Panc1 (cell line): ENCODE data around the gene CRISP2. TPM values are rescaled to one million over a fixed set of nuclear protein-coding genes. Genes with fewer than 3 reads are reported as not detected.

Source experiments
- ATAC-seq: fragments of 200-7000 bp; cut with Tn5 transposase; 2 replicates; pipeline ENCODE4 v1.9.1; 2020; ENCODE audit warnings: mild to moderate bottlenecking, moderate library complexity
- BruUV-seq: library from RNA; stranded (reverse); fragments of 400-500 nt; replicated peaks from 2 replicates; lab custom pipeline; 2021; lab: Mats Ljungman, UMichigan
- CTCF ChIA-PET: fragments of 300-600 bp; sonication (Branson Sonifier 250); formaldehyde crosslinking; loops from one replicate; lab custom pipeline; 2022; ENCODE audit warnings: antibody characterized with exemption; lab: Charles Lee
- POLR2A ChIA-PET: fragments of 300-600 bp; sonication (Branson Sonifier 250); formaldehyde crosslinking; loops from one replicate; lab custom pipeline; 2022; ENCODE audit warnings: antibody characterized with exemption; lab: Charles Lee
- DNase-seq: peaks from one replicate; pipeline ENCODE4 v3.0.0-alpha.2; 2010; ENCODE audit warnings: low read depth, low spot score
- H3K27ac ChIP-seq: 2 replicates; pipeline ENCODE4 v1.5.1; 2011; ENCODE audit warnings: mild to moderate bottlenecking, low read length, inconsistent platforms
- H3K27me3 ChIP-seq: fragments of 200-500 bp; sonication (Bioruptor generic); 2 replicates; pipeline ENCODE4 v1.6.0; 2014; ENCODE audit warnings: low read length, inconsistent platforms; ENCODE audit not compliant: control insufficient read depth, insufficient read depth
- H3K36me3 ChIP-seq: fragments of 200-500 bp; sonication (Bioruptor generic); 2 replicates; pipeline ENCODE4 v1.5.1; 2014; ENCODE audit warnings: inconsistent platforms, mild to moderate bottlenecking, low read length, moderate library complexity; ENCODE audit not compliant: control insufficient read depth, insufficient read depth
- H3K4me1 ChIP-seq: 2 replicates; pipeline ENCODE4 v1.5.1; 2011; ENCODE audit warnings: inconsistent platforms, mild to moderate bottlenecking, low read length, moderate library complexity; ENCODE audit not compliant: control insufficient read depth, insufficient read depth
- H3K4me3 ChIP-seq, 2 experiments: 2 replicates each; pipeline ENCODE4 v1.5.1; 2011 to 2012; ENCODE audit warnings: low read depth in 2 of 2, low read length in 2 of 2, mild to moderate bottlenecking in 2 of 2, inconsistent platforms in 1 of 2, moderate library complexity in 1 of 2
- H3K9me3 ChIP-seq: fragments of 200-500 bp; sonication (Bioruptor generic); 2 replicates; pipeline ENCODE4 v1.5.1; 2014; ENCODE audit warnings: low read depth, mild to moderate bottlenecking, inconsistent platforms, low read length, moderate library complexity; ENCODE audit not compliant: control insufficient read depth, insufficient read depth
- CTCF ChIP-seq: fragments of 450-650 bp; IDR thresholded peaks from 2 replicates; pipeline ENCODE4 v1.5.1; 2017; ENCODE audit warnings: mild to moderate bottlenecking
- POLR2AphosphoS5 ChIP-seq: IDR thresholded peaks from 2 replicates; pipeline ENCODE4 v1.6.1; 2012; ENCODE audit warnings: mild to moderate bottlenecking, low read depth, low read length, moderate library complexity
- SIN3A ChIP-seq: IDR thresholded peaks from 2 replicates; pipeline ENCODE4 v1.6.1; 2012; ENCODE audit warnings: low read depth, mild to moderate bottlenecking, low read length, moderate library complexity, borderline replicate concordance; ENCODE audit not compliant: insufficient read depth
- TCF7L2 ChIP-seq: IDR thresholded peaks from 2 replicates; pipeline ENCODE4 v1.6.1; 2011; ENCODE audit warnings: mild to moderate bottlenecking, low read depth, low read length, inconsistent platforms
- in situ Hi-C: cut with HindIII; loops from 2 replicates; pipeline ENCODE4 v1.10.0; 2016; ENCODE audit warnings: low sequenced_read_pairs, low pct_unique_long_range_greater_than_20kb
- intact Hi-C: fragments of 100-400 bp; cut with micrococcal nuclease; formaldehyde crosslinking; loops from one replicate; pipeline ENCODE4 v1.10.0; 2022; ENCODE audit not compliant: unreplicated experiment
- total RNA-seq: library from RNA; stranded (reverse); gene quantifications from one replicate; pipeline ENCODE4 v1.2.1, GENCODE V29; 2021; ENCODE audit not compliant: unreplicated experiment
- TF ChIP-seq, protein P1 (sequence below), 2 experiments: IDR thresholded peaks; 2 replicates each; pipeline ENCODE4 v1.6.1; 2011 to 2012; ENCODE audit warnings: low read depth in 2 of 2, control low read depth in 1 of 2, low read length in 1 of 2, mild to moderate bottlenecking in 1 of 2, moderate library complexity in 1 of 2; ENCODE audit not compliant: insufficient read depth in 1 of 2

Gene CRISP2
- total RNA-seq, 1 experiment from 2014 or later, result not detected

DNA sequence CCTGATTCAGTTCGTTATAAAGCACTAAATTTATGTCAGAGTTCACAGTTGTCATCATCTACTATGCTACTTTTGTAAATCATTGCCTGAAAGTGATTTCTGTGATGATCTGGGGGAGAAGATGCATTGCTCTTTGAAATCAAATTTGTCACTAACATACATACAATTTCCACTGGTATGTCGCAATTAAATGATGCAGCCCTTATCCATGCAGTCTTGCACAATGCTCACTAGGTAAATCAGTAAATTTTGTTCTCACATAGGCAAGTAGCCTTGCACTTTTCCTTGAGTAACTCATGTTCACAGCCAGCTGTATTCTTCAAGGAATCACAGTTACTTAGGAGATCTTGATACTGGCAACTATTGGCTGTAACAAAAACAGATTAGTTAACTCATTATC is 20.8 kb downstream of the CRISP2 start:
- ChIA-PET POLR2A (no interaction called here), CTCF (no interaction called here)
- no TSS peak for BruUV-seq
- no peak for DNase-seq
- intact Hi-C loops, result no loop called here
- in situ Hi-C loops, result no loop called here
- H3K36me3 ChIP-seq, result no peaks in the 10 kb centered on the region
- H3K4me3 ChIP-seq, result no peak overlapping the region
- no peaks in the 10 kb centered on the region for H3K4me1 ChIP-seq
- H3K9me3 ChIP-seq, result no peaks in the 10 kb centered on the region; the same call in 1 of the 2 replicates
- no peak for ATAC-seq
- H3K27me3 ChIP-seq, result no peaks in the 10 kb centered on the region
- H3K27ac ChIP-seq, result no peak overlapping the region
- TF ChIP-seq, protein P1, sequence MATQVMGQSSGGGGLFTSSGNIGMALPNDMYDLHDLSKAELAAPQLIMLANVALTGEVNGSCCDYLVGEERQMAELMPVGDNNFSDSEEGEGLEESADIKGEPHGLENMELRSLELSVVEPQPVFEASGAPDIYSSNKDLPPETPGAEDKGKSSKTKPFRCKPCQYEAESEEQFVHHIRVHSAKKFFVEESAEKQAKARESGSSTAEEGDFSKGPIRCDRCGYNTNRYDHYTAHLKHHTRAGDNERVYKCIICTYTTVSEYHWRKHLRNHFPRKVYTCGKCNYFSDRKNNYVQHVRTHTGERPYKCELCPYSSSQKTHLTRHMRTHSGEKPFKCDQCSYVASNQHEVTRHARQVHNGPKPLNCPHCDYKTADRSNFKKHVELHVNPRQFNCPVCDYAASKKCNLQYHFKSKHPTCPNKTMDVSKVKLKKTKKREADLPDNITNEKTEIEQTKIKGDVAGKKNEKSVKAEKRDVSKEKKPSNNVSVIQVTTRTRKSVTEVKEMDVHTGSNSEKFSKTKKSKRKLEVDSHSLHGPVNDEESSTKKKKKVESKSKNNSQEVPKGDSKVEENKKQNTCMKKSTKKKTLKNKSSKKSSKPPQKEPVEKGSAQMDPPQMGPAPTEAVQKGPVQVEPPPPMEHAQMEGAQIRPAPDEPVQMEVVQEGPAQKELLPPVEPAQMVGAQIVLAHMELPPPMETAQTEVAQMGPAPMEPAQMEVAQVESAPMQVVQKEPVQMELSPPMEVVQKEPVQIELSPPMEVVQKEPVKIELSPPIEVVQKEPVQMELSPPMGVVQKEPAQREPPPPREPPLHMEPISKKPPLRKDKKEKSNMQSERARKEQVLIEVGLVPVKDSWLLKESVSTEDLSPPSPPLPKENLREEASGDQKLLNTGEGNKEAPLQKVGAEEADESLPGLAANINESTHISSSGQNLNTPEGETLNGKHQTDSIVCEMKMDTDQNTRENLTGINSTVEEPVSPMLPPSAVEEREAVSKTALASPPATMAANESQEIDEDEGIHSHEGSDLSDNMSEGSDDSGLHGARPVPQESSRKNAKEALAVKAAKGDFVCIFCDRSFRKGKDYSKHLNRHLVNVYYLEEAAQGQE (IDR thresholded peaks at IDR 0.05; ENCODE audit: insufficient read depth in 1 of 2, low read depth in 2 of 2, low read length in 1 of 2), result no peak
- TF ChIP-seq CTCF (no peak), TCF7L2 (no peak), SIN3A (no peak), POLR2AphosphoS5 (no peak)

GRCh38 chr6:49676671-49677281 is 36.6 kb downstream of the CRISP2 start:
- CTCF ChIA-PET, result no interaction called here
- Histone ChIP-seq H3K4me1 (no peaks in the 10 kb centered on the region), H3K9me3 (no peaks in the 10 kb centered on the region), H3K27ac (no peak overlapping the region), H3K4me3 (no peak overlapping the region), H3K36me3 (no peaks in the 10 kb centered on the region), H3K27me3 (no peaks in the 10 kb centered on the region)
- BruUV-seq, result no TSS peak
- DNase-seq (no peak), ATAC-seq (no peak)
- POLR2A ChIA-PET, result no interaction called here
- in situ Hi-C loops, result no loop called here
- intact Hi-C loops, result no loop called here
- TF ChIP-seq POLR2AphosphoS5 (no peak), SIN3A (no peak), TCF7L2 (no peak), CTCF (no peak)
- TF ChIP-seq, protein P1 (IDR thresholded peaks at IDR 0.05; ENCODE audit: insufficient read depth in 1 of 2, low read depth in 2 of 2, low read length in 1 of 2), result no peak
